GM18507 (cell line): ENCODE measurements around the gene FAM53A.
"Not testable (repeated sequence)": the region's sequence is repeated elsewhere in the genome, so short reads cannot be mapped to it uniquely, and the experiment has no call there.

ENCODE experiments used
- DNase-seq: peaks from one replicate; pipeline ENCODE4 v3.0.0; 2011; ENCODE audit warnings: low read depth; ENCODE audit not compliant: insufficient read length; ENCODE audit errors: extremely low spot score
- FAIRE-seq: peaks from 2 replicates; lab custom pipeline; 2011; peaks lifted over from hg19 to GRCh38; lab: Jason Lieb, UNC

Gene FAM53A

DNA sequence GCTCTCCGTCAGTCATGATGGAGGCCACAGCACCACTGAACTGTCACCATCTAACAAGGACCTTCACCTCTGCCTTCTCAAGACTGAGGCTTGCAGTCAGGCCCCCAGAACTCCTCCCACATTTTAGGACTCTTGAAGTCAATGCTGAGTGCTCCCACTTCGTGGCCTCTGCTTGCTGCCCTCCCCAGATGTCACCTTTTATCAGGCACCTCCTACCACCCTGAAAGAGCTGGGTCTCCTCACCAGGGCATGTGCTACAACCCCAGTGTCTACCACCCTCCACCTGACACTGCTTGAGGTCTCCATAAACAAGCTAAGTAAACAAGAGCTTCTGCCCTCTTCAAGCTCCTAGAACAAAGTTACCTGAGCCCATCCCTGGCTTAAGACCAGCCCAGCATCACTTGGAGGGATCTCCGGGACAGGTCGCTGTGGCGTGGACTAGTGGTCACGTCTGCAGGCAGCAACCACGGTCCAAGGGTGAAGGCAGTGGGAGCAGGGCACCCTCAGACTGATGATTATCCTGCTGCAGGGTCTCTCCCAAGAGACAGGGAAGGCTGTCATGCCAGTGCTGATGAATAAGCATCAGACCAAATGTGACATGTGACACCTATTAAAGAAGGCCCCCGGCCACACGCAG lies 7.7 kb upstream of the FAM53A start:
- no peak for DNase-seq
- FAIRE-seq: no peak

DNA sequence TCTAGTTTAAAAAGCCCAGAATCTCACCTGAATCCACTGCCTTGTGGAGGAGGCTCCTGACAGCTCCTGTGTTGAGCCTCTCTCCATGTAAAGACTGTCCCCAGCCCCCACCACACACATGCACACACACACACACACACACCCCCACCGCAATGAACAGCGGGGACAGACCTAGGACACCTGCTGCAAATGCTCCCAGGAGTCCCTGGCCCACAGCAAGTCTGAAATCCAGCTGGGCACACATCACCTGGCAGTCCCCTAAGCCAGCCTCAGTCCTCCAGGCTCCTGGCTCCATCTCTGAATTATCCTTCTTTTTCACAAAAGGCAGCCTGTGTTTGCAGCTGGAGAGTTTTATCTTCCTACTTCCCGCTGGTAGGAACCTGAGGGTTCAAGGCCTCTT lies 6.6 kb upstream of the FAM53A start:
- no peak for FAIRE-seq
- DNase-seq: no peak

- no peak for DNase-seq
- no peak for FAIRE-seq
These were observed 2.4 kb upstream of the FAM53A start for GRCh38 chr4:1686440-1687036.

DNA sequence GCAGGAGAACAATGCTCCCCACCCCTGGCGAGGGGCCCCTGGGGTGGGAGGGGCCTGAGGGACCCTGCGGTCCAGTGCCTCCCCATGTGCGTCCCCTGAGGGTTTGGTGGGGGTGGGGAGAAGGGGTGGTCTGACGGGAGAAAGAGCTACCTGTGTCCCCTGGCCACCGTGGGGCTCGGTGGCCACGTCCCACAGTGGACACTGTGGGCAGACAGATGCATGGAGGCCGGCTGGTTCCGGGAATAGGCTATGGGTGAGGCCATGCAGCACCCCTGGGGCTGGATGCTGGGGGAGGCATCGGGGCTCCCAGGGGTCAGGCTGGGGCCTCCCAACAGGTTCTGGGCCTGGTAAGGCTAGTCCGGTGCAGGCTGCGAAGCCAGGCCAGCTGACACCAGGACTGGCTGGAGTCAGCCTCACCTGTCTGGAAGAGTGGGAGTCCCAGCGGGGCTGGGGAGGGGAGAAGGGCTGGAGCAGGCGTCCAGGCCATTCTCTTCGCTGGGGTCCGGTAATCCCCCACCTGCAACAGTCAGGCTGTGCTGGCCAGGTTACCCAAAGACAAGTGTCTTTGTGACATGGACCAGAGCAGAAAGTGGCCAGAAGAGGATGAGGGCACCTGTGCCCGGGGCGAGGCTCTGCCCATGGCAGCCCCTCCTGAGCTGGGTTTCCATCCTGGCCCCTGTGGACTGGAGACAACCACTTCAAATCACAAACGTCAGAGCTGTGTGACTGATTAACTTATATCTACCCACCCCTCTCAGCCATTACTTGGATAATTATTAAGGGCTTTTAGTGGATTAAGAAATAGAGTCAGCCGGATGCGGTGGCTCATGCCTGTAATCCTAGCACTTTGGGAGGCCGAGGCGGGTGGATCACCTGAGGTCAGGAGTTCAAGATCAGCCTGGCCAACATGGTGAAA lies 1.4 kb upstream of the FAM53A start:
- DNase-seq: no peak
- no peak for FAIRE-seq

GRCh38 chr4:1684506-1685234 lies 557 bp upstream of the FAM53A start:
- peak; percentile 93 for DNase-seq
- FAIRE-seq: no peak

DNA sequence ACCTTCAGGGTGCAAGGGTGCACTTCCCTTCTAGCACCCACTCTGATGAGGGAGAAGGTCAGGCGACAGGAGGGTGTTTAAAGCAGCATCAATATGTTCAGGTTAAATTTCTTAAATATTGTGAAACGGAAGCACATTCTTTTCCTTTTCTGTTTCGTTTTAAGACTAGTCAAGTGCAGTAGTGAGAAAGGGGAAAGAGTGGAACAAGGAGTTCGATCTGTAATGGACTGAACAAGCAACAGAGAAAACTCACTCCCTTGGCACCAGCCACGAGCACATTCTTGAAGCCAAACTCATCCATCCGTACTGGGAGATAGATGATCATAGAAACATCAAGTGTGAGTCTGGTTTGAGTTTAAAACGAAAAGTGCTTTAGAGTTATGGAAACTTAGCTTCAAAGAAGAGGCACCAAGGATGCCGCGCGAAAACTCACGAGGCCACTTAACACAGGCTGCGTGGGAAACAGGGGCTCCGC lies 815 bp downstream of the FAM53A start:
- no peak for DNase-seq
- FAIRE-seq: peak; percentile 87

DNA sequence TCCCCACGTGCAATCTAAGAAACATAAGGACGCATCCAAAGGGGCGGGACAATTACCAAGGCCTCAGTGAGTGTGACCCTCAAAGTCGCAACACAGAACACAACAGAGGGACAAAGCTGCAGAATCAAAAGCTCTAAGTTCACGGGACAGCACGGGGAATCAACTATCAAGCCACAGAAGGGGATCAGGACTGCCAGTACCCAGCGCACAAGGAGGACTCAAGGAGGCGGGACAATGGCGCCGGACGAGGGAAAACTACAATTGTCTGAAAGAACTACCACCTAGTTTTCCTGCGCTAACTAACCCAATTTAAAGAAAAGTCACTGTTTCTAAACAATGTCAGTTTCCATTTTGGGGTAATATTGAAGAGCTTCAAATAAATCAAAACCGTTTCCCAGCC lies 1.3 kb downstream of the FAM53A start:
- FAIRE-seq (no peak), DNase-seq (no peak)

GRCh38 chr4:1678244-1678643 lies 5.9 kb downstream of the FAM53A start:
- DNase-seq (no peak), FAIRE-seq (no peak)

GRCh38 chr4:1676605-1677525 lies 7.2 kb downstream of the FAM53A start:
- DNase-seq (no peak), FAIRE-seq (no peak)

GRCh38 chr4:1675802-1676137 lies 8.3 kb downstream of the FAM53A start:
- FAIRE-seq (no peak), DNase-seq (no peak)

- DNase-seq (no peak), FAIRE-seq (no peak)
These were observed 8.8 kb downstream of the FAM53A start for GRCh38 chr4:1675136-1675801.

- DNase-seq (no peak), FAIRE-seq (no peak)
These were observed 9.4 kb downstream of the FAM53A start for GRCh38 chr4:1674682-1675081.

DNA sequence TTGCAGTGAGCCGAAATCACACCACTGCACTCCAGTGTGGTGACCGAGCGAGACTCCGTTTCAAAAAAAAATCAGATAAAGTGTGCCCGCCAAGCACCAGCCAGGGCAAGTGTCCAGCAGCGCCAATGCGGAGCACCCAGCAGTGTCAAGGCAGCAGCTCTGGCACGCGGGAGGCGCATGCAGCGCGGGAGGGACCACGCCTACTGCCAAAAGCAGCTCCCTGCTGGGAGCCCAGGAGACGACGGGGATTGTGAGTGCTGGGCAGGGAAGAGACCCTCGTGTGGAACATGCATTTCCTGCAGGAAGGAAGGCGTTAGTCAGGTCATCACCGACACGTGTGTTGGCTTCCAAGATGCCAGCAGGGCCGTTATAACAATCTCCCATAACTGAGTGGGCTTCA lies 10.4 kb downstream of the FAM53A start:
- DNase-seq (no peak), FAIRE-seq (no peak)

- not testable (repeated sequence) for DNase-seq, FAIRE-seq
These were observed 13.1 kb downstream of the FAM53A start for GRCh38 chr4:1671011-1671410.

DNA sequence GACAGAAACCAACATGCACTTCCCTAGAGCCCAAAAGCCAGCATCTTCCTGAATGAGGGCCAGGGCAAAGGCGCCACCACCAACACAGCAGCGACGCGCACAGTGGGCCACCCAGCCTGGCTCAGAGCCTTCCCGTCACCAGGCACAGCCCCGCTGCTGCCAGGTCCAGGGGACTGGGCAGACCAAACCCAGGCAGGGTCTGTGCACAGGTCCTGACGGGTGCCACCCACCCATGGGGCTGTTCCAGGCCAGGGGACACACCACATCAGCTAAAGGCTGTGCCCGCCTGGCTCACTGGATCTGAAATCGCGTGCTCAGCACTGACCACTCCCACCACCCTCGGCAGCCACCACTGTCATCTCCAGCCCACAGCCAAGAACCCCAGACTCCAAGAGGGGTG lies 13.8 kb downstream of the FAM53A start:
- DNase-seq (no peak), FAIRE-seq (no peak)

GRCh38 chr4:1669850-1670249 lies 14.3 kb downstream of the FAM53A start:
- FAIRE-seq (no peak), DNase-seq (no peak)

DNA sequence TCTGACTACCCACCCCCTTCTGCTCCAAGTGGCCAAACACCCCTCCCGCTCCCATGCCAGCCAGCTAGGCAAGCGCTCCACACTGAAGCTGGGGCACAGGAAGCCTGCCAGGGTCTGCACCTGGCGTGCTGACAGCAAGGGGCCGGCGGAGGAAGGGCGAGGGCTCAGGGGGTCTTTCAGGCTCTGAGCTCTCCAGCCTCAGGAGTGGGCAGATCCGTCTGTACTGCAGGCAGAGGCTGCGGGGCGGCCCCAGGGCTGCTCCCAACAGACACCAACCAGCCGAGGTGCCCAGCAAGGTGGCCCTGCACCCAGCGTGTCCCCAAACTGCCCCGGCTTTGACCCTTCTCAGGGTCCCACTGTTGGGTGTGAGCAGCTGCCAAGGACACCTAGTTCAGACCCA lies 14.8 kb downstream of the FAM53A start:
- DNase-seq: no peak
- FAIRE-seq: no peak

DNA sequence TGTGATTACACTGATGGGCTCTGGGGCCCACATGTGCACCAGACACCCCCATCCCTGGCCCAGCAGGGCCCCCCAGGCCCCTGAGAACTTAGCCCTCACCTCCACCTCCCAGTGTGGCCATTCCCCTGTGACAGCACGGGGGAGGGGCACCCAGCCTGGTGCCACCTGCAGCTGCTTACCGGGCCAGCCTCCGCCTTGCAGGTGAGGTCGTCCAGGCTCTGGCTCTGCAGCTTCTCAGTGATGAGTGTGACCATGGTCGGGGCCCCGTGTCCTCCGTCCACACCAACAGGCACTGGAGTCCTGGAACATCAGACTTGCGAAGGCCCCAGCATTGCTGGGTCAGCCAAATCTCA lies 15.6 kb downstream of the FAM53A start:
- DNase-seq (no peak), FAIRE-seq (no peak)

- no peak for DNase-seq
- FAIRE-seq: no peak
These were observed 16.8 kb downstream of the FAM53A start for GRCh38 chr4:1667273-1667672.
